NCI-H226 (cell line): ENCODE data around the gene TDG.
A peak's percentile ranks its signal among the peaks of the same experiment; 100 is the strongest.
"Not testable (repeated sequence)": the region's sequence is repeated elsewhere in the genome, so short reads cannot be mapped to it uniquely, and the experiment has no call there.

Experiments
- DNase-seq: peaks from one replicate; pipeline ENCODE4 v3.0.0-alpha.2; 2015

TDG gene

DNA sequence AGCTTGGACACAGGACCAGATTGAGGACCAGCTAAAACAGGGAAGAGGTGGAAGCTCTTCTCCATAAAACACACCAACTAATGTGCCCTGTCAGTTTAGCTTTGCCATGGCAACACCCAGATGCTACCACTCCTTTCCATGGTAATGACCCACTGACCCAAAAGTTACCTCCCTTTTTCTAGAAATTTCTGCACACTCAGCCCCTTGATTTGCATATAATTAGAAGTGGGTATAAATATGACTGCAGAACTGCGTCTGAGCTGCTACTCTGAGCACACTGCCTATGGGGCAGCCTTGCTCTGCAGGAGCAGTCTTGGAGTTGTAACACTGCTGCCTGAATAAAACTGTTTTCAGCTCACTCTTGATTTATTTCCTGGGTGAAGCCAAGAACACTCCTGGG, 3.2 kb upstream of the TDG start:
- DNase-seq, result no peak

DNA sequence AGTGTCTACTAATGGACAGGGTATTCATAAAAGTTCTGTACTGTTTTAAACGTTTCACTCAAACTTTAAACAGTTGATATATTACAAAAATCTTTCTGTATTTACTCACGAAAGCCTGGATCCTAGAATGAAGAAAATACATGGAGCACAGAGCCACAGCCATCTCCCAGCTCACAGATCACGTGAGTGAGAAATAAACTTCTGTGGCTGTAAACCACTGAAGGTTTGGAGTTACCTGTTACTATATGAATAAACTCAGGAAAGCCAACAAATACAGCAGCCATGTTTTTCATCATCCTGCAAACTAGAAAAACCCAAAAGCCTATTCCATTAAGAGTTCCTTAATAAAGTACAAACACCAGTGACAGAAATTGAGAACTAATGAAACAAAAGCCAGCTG, 867 bp upstream of the TDG start:
- DNase-seq, result no peak

DNA sequence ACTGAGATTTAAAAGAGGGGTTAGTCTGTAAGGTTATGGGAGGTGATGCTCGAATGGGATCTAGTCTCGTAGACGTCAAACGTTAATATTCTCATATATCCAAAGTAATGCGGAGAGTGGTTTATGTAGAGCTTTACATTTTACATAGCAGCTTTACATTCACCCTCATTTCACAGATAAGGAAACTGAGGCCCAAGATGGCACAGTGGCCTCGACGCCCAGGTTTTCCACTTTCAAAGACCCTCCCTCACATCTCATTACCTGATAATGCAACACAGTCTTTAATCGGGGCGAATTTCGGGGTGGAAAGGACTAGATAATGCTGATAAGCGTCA, 450 bp upstream of the TDG start:
- DNase-seq, result no peak

DNA sequence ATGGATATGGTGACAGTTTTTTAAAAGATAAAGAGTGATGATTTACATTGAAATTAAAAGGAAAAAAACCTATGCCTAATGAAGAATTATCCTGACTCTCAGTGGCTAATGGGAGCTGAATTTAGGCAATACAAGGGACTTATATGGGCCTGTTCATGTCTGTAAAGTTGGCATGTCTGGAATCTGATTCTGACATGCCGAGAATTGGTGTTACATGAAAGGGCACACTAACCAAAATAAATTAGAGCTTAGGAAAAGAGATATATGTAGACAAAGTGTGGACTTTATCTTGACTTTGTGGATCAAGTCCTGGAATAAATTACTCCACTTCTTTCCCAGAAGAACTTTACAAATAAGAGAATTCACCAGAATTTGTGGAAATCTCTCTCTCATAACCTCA, 1.1 kb downstream of the TDG start:
- no peak for DNase-seq

DNA sequence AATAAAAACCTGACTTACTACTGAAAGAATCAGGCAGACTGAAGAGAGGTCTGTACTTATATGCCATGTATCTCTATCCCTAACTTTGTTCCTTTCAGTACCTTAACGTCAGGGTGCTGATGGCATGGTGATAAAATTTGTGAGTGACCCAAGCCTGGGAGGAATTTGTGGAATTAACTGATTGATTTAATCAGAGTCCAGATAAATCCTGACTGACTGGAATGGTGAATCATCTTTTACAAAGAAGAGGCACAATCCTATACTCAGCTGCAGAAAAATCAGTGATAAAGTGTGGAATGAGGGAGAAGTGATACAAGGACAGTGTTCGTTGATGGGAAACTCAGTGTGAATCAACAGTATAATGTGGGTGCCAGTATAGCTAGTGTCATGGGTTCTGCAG, 3.7 kb downstream of the TDG start:
- no peak for DNase-seq

DNA sequence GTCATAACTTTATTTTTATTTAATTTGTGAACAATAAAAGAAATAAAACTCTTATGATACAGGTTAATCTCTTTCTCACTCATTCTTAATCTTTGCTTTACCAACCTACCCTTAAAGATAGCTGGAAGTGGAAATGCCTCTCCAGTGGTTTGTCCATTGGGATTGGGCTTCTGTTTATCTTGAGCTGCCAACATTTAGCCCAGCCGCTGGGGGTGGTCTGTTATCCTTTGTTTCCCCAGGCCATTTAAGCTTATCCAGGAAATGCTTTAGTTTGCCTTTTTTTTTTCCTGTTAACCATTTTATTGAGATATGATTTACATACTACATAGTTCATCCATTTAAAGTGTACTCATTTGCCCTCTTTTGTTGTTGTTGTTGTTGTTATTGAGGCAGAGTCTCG, 8.2 kb downstream of the TDG start:
- DNase-seq, result no peak

DNA sequence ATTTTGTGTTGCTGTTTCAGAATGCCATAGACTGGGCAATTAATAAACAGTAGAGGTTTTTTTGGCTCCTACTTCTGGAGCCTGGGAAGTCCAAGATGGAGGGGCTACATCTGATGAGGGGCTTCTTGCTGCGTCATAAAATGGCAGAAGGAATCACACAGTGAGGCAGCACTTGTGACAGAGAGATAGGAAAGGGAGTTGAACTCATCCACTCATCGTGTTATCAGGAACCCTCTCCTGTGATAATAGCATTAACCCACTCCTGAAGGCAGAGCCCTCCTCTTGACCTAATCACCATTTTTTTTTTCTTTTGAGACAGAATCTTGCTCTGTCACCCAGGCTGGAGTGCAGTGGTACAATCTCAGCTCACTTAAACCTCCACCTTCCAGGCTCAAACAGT, 9.7 kb downstream of the TDG start:
- no peak for DNase-seq

DNA sequence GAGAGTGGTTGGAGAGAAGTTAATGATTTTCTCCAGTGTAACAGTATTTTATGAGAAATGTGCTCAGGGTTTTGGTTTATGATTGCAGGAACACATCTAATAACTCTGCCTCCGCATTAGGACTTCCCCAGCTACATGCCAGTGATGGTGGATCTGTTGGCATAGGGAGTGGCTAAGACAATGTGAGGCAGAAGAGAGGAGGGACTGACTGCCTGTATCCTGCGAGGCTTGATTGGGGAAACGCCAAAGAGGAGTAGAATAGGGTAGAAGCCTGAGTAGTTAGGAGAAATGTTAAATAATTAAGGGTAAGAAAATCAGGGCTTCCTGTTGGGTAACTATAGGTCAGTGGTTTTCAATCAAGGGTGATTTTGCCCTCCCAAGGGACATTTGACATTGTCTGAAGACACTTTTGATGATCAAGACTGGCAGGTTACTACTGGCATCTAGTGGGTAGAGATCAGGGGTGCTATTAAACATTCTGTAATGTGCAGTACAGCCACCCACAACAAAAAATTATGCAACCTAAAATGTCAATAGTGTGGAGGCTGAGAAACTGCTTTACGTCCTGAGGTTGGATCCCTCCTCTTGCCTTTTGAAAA, 12.8 kb downstream of the TDG start:
- no peak for DNase-seq

DNA sequence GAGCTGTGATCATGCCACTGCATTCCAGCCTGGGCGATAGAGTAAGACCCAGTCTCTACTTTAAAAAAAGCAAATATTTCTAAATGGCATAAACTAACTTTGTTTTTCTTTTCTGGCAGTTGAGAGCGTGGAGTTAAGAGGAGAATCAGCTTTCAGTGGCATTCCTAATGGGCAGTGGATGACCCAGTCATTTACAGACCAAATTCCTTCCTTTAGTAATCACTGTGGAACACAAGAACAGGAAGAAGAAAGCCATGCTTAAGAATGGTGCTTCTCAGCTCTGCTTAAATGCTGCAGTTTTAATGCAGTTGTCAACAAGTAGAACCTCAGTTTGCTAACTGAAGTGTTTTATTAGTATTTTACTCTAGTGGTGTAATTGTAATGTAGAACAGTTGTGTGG, 21.2 kb downstream of the TDG start:
- DNase-seq, result no peak

DNA sequence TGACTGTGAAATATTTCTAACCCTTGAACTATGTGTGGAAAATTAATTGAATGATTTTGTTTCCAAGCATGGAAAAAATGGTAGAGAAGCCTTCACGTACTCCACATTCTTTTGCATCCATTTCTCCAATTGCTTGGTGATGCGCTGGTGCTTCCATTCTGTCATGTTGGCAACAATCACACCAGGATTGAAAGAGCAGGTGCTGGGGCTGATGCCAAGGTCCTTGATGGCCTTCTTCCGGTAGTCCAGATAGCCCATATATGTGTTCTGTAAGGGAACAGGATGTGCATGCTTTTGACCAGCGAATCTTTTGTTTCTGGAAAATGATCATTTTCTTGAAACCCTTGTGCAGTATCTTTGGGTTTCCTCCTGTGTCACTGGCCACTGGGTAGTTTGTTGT, 28.6 kb downstream of the TDG start:
- DNase-seq, result no peak

DNA sequence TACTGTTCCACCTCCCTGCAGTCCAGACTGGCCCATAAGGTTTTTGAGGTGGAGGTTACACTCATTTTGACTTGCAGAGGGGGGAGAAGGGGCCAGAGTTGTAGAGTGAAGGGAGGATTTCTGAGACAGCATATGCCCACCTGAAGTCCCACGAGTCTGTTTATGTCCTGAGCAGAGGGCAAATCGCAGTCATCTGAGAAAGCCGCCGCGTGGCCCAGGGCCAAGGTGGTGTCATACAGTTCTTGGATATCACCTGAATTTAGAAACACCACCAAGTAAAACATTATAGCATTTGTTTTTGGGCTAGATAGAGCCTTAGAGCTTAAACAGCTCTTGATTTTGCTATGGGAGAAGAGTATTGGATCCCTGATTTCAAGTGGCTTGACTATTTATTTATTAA, 30.9 kb downstream of the TDG start:
- no peak for DNase-seq

DNA sequence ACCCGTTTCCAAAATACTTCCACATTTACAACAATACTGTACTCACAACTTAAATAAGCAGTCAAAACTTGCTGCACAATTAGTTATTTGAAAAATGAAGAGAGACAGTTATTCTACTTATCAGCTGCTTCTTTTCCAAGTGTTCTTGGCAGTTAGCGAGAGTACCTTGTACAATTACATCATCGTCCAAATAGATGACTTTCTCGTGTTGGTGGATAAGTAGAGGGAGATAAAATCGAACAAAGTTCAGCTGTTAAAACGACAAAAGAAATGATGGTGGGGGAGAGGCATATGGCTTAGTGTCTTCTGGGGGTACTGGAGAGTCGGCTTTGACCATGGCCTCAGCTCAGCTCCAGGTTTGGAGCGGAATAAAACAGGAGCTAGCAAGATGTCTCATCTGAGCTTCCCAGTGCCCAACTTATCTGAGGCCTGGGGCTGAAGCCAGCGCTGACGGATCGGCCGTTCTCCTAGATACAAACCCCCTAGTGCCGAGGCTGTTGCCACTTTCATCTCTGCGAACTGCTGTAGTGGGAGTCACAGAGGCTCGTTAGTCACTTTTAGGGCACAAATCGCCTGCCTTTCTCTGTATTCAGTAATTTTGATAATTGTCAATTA, 31.7 kb downstream of the TDG start:
- DNase-seq, result no peak

DNA sequence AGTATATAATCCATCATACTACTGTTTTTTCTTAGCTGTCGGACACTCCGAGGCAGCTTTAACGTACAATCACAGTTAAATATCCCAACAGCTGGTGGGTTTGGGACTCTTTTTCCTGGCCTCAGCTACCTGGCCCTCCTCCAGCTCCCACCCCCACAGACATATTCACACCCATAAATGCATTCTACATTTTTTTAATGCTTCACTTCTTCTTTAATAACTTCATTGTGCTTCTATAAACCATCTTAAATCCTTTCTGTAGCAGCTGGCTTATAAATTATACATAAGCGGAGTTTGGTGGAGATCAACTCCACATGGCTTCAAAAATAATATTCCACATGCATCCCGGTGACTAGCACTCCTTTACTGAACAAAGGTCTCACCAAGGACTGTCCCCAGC, 33.3 kb downstream of the TDG start:
- DNase-seq, result no peak

DNA sequence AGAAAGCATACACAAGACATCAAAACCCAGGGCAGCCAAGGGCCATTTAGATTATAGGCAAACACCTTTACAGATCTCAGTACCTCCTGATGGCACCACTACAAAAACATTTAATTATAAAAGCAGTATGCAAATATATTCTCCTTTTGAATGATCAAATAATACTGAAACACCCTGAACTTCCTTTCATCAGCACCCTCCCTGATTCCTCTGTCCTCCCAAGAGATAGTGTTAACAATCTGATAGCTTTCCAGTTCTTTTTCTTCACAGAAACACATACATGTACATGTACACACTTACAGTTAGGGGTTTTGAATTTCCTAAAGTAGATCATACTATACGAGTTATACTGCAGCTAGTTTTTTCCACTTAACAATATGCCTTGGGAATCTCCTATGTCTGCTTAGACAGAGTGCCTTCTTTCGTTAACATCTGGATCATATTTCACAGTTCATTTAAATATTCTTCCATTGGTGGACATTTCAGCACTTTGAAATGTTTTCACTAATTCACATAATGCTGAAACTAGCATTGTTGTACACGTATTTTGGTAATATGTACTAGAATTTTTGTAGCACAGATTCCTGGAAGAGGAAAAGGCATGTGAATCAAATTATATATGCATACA, 35.2 kb downstream of the TDG start:
- no peak for DNase-seq

DNA sequence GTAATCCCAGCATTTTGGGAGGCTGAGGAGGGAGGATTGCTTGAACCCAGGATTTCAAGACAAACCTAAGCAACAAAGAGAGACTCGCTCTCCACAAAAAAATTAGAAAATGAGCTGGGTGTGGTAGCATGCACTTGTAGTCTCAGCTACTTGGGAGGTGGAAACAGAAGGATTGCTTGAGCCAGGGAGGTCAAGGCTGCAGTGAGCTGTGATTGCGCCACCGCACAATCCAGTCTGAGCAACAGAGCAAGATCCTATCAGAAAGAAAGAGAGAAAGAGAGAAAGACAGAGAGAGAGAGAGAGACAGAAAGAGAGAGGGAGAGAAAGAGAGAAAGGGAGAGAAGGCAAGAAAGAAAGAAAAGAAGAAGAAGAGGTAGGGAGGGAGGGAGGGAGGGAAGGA, 37.0 kb downstream of the TDG start:
- no peak for DNase-seq

DNA sequence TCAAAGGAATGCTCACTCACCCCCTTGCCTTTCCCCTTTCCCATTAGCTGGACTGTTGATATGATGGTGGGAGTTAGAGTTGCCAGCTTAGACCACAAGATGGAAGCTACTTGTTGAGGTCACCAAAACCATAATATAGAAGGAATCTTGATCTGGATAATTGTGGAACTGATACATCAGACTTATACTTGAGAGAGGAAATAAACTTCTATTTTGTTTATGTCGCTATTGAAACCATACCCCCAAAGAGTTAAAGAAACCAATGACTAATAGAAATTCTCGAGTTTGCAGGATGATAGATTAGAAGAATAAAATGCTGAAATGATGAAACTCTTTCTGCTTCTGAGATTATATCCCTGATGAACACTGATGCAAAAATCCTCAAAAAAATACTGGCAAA, 37.9 kb downstream of the TDG start:
- no peak for DNase-seq

DNA sequence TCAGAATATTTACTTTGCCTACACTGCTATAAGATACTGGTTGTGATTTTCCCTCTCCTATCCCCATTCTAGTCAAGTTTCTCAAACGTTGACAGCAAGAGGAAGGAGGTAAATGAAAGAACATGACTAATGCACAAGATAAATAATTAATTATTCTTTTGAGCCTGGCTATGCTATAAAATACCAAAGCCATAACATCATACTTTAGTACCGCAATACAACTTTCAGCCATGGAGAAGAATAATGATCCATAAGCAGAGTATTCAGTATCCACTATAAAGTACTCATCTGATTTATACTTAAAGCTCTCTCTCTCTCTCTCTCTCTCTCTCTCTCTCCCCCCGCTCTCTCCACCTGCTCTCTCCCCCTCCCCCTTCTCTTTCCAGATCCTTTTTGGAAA, 41.3 kb downstream of the TDG start:
- DNase-seq, result peak; percentile 64

DNA sequence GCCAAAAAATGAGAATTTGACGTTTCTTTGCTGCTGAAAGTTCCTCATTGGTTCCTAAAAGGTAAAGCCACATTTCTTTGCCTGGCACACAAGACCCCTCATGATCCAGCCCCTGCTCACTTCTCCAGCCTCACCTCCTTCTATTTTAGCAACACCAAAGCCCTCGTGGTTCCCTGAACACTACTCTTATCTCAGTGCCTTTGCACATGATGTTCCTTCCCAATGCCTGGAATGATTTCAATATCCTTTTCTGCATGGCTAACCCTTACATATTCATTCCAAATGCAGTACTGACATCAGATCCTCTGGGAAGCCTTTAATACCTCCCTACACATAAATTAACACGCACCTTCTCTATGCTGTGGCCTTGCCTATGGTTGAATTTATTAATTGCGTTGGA, 44.4 kb downstream of the TDG start:
- DNase-seq, result no peak

DNA sequence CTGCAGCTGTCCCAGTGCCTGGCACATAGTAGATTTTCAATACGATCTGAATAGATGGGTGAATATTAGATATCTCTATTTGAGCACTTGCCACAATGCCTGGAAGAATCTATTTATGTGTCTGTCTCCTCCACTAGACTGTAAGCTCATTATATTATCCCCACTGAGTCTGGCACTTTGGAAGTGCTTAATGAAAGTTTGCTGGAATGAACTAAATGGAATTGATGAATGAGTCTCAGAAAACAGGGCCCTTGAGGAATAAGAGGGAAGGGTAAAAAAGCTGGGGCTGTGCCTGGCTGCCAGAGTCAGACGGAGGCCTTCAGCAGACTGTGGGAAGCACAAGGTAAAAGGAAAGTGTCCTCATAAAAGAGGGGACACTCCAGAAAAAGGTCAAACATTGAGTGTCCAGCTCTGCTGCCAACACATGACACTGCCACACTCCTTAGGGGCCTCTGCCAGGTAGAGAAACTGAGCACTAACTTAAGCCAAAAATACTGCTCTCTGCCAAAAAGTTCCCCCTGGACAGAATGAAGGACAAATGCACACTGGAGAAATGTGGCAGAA, 45.0 kb downstream of the TDG start:
- no peak for DNase-seq

DNA sequence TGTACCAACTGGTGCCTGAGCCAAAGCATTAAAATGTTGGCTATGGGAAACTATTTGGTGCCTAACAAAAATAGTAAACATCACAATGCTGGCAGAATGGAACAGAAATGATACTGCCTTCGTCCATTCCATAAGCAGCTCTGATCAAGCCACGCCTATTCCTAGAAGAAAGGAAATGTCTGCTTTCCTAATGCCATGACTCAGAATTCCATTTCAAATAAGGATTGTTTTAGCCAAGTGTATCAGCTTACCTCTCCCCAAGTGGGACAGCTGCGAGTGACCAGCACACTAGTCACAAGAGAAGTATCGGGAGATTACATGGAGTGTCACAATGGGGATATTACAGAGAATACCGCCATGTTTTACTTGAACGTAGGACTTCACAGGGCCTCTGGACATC, 45.6 kb downstream of the TDG start:
- peak; percentile 44 for DNase-seq

DNA sequence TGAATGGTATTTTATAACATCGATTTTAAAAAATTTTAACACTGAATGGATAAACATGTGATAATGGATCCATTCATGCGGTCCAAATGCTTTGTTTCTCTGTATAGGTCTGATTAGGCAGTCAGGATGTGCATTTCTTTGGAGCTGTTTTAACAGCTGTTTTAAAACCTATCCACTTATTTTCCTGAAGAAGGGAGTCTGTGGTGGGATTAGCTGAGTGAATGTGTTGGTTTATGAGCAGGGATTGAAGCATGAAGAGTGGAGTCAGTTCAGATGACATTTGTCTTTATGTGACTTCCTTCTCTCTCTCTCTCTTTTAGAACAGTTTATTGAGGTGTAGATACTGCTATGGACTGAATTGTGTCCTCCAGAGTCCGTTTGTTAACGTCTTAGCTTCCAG, 46.7 kb downstream of the TDG start:
- no peak for DNase-seq

DNA sequence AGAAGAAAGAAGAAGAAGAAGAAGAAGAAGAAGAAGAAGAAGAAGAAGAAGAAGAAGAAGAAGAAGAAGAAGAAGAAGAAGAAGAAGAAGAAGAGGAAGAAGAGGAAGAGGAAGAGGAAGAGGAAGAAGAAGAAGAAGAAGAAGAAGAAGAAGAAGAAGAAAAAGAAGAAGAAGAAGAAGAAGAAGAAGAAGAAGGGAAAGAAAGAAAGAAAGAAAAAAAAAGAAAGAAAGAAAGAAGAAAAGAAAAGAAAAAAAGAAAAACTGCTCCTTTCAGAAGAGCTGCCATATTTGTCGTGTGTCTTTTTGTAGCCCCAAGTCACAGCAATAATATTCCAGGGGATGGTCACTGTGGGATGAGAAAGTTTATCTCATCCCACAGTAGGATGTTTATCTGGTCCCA, 56.2 kb downstream of the TDG start:
- not testable (repeated sequence) for DNase-seq

DNA sequence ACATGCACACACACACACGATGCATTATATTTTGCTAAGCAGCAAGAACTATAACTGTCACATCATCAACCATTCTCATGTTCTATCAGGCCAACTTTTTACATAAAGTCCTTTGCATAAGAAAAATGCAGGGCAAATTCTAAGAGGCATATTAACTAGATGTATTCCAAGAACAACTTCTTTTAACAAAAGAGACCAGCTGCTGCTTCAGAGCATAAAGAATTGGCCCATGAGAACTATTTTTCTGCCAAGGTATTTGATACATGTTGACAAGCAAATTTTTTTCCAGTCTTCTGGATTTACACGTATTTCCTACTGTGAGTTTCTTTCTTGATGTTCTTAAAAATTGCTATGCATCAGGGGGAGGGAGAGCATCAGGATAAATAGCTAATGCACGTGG, 57.1 kb downstream of the TDG start:
- no peak for DNase-seq

DNA sequence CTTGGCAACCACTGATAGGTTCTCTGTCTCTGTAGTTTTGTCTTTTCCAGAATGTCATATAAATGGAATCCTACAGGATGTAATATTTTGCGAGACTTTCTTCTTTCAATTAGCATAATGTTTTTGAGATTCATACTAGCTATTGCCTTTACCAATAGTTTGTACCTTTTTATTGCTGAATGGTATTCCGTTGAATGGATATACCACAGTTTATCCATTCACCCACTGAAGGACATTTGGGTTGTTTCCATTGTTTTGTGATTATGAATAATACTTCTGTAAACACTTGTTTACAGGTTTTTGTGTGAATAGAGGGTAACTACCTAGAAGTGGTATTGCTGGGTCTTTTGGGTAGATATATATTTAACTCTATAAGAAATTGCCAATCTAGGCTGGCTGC, 58.0 kb downstream of the TDG start:
- DNase-seq, result no peak

DNA sequence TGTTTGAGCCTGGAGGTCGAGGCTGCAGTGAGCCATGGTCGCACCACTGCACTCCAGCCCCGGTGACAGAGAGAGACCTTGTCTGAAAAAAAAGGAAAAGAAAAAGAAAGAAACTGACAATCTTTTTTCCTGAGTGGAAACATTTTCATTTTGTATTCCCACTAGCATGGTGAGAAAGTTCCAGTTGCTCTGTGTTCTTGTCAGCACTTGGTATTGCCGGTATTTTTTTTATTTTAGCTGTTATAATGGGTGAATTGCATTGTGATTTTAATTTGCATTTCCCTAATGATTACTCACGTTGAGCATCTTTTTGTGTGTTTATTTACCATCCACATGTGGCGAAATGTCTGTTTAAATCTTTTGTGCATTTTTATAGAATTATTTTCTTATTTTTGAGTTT, 58.7 kb downstream of the TDG start:
- DNase-seq, result no peak
